Right cardiac atrium (tissue), 5 donors: ENCODE measurements around the gene SNRNP25. TPM values are rescaled to one million over a fixed set of nuclear protein-coding genes. Genes with fewer than 3 reads are reported as not detected.
A peak's percentile ranks its signal among the peaks of the same experiment; 100 is the strongest.

Experiments used
- ATAC-seq, 2 donors: fragments of 200-7000 bp; cut with Tn5 transposase; one replicate each; pipeline versions ENCODE4 v1.8.0 to v1.9.1; 2020; ENCODE audit warnings: moderate library complexity in 2 of 2, mild to moderate bottlenecking in 1 of 2
- DNase-seq, 3 donors: peaks; one replicate each; pipeline ENCODE4 v3.0.0-alpha.2; 2020
- H3K27ac ChIP-seq: one replicate; pipeline ENCODE4 v1.5.1; 2013; ENCODE audit warnings: mild to moderate bottlenecking, low read length, control low read depth, moderate library complexity
- H3K27me3 ChIP-seq: one replicate; pipeline ENCODE4 v1.6.1; 2013; ENCODE audit not compliant: control insufficient read depth, insufficient read depth
- H3K4me1 ChIP-seq: one replicate; pipeline ENCODE4 v1.6.1; 2013; ENCODE audit warnings: low read length; ENCODE audit not compliant: control insufficient read depth, insufficient read depth
- H3K4me3 ChIP-seq: one replicate; pipeline ENCODE4 v1.5.1; 2013; ENCODE audit warnings: low read length, control low read depth
- H3K9me3 ChIP-seq: one replicate; pipeline ENCODE4 v1.6.1; 2013; ENCODE audit warnings: low read length; ENCODE audit not compliant: control insufficient read depth
- WGBS: extraction: QIAGEN DNeasy Blood & Tissue Kit; methylation state at CpG from one replicate; pipeline ENCODE4 v1.1.7; 2013; 5-methylcytosine and 5-hydroxymethylcytosine counted together
- intact Hi-C, 4 donors: fragments of 100-400 bp; cut with DNase I; formaldehyde crosslinking; loops; one replicate each; pipeline versions ENCODE4 v1.11.0 to v1.14.0; 2022 to 2023
- polyA plus RNA-seq: library from polyadenylated mRNA; stranded (reverse); fragments of 200-250 nt; gene quantifications from one replicate; pipeline ENCODE4 v1.2.3, GENCODE V29; 2013
- total RNA-seq, 4 donors: library from RNA; stranded (reverse); fragmentation: NEBNext Ultra II Directional; extraction: Animal tissue kit (Norgen Biotek cat#: 25700); gene quantifications; one replicate each; pipeline ENCODE4 v1.2.1, GENCODE V29; 2021
- donor health status: healthy with polysubstance abuse.
- donor health status: DM: no; HTN: yes; CAD: no.
- donor health status: DM: no; HTN: no; CAD: no.
- donor health status: DM: no; HTN: yes; CAD: no; lungs with severe emphysema.
- donor health status: DM: yes; HTN: yes; CAD: no.

Gene SNRNP25
- total and polyA plus RNA-seq, 5 donors, result 54.8 to 108 (median 64.2) TPM

GRCh38 chr16:58491-59439 lies 5.1 kb downstream of the SNRNP25 start:
- H3K27me3 ChIP-seq, result no peaks in the 10 kb centered on the region
- no peaks in the 10 kb centered on the region for H3K4me1 ChIP-seq
- no peak overlapping the region for H3K27ac ChIP-seq
- DNase-seq, result no peak
- H3K4me3 ChIP-seq, result no peak overlapping the region
- H3K9me3 ChIP-seq, result no peaks in the 10 kb centered on the region
- WGBS, result 87% methylated on average over 29 of the region's 29 CpGs
- intact Hi-C loops, result no loop called here
- ATAC-seq, result no peak

DNA sequence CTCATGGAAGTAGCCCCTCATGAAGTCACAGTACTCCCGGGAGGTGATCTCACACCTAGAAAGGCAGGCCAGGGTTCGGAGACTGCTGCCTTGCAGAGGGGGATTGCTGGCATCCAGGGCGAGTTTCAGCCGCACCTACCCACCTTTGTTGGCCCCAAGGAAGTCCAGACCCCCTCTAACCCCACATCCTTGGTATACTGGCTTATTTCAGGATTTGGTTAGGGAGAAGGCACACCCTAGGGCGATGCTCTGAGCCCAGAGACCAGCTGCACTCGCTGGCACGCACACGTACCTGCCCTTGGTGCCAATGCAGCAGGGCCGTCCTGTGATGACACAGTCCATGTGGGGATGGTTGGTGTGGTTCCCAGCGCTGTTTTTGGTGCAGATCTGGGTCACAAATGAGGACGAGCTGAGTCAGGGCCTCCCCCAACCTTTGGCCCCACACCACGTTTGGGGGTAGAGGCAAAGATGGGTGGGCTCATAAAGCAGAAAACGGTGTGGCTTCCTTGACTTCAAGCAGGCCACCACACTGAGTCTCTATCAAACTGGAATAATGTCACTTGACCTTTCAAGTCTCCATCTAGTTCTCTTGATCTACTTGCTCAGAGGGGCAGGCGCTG lies 5.9 kb downstream of the SNRNP25 start:
- Histone ChIP-seq H3K4me3 (no peak overlapping the region), H3K9me3 (no peaks in the 10 kb centered on the region), H3K27me3 (no peaks in the 10 kb centered on the region), H3K4me1 (no peaks in the 10 kb centered on the region), H3K27ac (no peak overlapping the region)
- DNase-seq (no peak), ATAC-seq (no peak)
- intact Hi-C loops, result no loop called here
- 88% methylated on average over 14 of the region's 14 CpGs for WGBS

DNA sequence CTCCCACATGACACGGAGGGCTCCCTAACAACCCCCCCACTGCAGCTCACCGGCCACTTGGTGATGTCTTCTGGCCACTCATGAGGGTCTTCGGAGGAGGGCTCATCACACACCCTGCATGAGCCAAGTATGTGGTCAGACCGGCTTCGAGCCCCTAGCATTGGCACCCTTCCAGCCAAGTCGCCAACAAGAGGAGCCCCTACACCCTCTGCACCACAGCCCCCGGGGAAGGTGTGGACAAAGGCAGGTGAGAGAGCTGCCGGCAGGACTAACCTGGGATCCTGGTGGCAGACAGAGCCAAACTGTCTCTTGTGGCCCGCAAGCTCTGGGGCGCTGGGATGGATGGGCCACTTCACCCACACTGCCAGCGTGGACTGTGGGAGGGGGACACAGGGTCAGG lies 6.5 kb downstream of the SNRNP25 start:
- Histone ChIP-seq H3K4me3 (no peak overlapping the region), H3K4me1 (no peaks in the 10 kb centered on the region), H3K27ac (no peak overlapping the region), H3K9me3 (no peaks in the 10 kb centered on the region), H3K27me3 (no peaks in the 10 kb centered on the region)
- ATAC-seq (no peak), DNase-seq (no peak)
- 82% methylated on average over 11 of the region's 11 CpGs for WGBS
- intact Hi-C loops, result no loop called here

DNA sequence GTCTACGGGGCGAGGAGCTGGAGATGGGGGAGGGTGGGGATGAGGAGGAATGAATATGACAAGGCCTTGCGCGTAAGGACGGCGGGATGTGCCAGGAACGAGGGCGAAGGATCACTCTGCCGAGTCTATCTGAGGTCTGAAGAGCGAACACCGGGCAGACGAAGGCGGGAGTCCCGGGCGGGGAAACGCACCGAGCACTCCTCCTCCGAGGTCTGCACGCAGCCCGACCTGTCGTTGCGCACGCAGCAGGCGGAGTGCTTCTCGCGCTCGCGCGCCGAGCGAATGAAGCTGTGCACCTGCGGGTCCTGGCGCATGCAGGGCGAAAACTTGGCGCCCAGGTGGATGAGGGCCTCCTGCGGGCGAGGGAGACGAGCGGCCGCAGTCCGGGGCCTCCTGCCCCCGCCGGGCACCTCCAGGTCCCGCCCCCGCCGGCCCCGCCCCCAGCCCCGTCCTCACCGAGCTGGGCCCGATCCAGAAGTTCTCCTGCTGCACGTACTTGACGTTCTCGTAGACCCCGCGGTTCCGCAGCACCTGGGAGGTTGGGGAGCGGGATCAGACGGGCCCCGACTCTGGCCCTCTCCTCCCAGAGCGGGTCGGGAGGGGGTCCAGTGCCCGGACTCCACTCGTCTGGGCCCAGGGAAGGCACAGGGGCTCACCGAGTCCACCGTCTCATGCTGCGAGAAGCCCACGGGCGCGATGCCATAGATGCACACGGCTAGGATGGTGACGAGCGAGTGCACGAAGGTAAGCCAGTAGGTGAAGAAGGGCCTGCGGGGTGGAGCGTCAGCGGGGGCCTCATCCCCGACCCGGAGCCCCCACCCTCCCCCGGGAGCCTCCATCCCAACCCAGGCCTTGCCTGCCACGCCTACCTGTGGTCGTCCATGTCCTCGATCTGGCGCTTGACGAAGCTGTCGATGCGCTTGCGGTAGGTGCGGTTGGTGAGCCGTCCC lies 7.6 kb downstream of the SNRNP25 start:
- no peaks in the 10 kb centered on the region for H3K4me1 ChIP-seq
- WGBS, result 84% methylated on average over 89 of the region's 89 CpGs
- no peak overlapping the region for H3K4me3 ChIP-seq
- H3K27ac ChIP-seq, result no peak overlapping the region
- DNase-seq (peak in 2 of 3 donors; percentile 58 to 65), ATAC-seq (no peak)
- intact Hi-C loops, result no loop called here
- no peaks in the 10 kb centered on the region for H3K9me3 ChIP-seq
- no peaks in the 10 kb centered on the region for H3K27me3 ChIP-seq

DNA sequence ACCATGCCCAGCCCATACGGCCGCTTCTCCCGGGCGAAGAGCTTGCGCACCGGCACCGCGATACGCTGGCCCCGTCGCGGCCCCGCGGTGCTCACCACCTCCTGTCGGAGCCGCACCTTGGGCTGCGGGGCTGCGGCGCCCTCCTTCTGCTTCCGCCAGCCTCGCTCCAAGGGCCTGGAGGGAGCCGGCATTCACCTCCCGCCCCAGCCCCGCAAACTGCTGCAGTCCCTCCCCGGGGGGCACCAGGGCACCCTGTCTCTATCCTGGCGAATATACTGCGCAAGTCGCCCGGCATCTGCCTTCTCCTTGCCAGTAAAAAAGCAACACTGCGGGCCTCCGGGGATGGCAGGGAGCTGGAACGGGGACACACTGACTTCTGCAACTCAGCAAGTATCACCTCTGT lies 8.3 kb downstream of the SNRNP25 start:
- Histone ChIP-seq H3K27ac (no peak overlapping the region), H3K4me1 (no peaks in the 10 kb centered on the region), H3K9me3 (no peaks in the 10 kb centered on the region), H3K27me3 (no peaks in the 10 kb centered on the region), H3K4me3 (no peak overlapping the region)
- 92% methylated on average over 32 of the region's 32 CpGs for WGBS
- peak in 1 of 3 donors; percentile 37 for DNase-seq
- no peak for ATAC-seq
- intact Hi-C loops, result no loop called here

DNA sequence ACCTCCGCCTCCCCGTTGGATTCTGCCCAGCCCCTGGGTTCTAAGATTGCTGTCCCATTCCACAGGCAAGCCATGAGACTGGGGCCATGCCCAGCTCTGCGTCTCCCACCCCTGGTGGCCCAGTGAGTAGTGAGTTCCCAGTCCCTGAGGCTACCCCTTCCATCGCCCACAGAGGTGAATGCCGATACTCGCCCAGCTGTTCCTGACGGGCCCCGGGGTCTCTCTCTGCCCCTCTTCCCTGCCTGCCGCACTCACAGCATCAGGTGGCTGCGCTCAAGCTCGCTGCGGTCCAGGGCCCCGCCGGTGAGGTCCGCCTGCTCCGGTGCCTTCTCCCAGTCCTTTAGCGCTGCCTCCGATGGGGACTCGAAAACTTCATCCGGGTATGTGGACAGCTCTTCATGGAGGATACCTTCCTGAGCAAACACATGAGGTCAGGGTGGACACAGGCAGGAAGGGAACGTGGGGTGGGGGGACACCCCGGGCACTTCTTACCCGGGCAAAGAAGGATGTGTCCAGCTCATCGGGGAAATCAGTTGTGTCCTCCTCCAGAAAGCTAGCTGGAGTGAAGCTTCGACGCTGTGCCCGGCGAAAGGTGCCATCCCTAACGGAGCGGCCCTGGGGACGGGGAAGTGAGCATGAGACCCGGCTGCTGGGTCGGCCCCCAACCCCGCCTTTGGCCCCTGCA lies 8.8 kb downstream of the SNRNP25 start:
- ATAC-seq (no peak), DNase-seq (peak in 1 of 3 donors; percentile 45)
- 94% methylated on average over 34 of the region's 34 CpGs for WGBS
- no peak overlapping the region for H3K27ac ChIP-seq
- no peaks in the 10 kb centered on the region for H3K9me3 ChIP-seq
- intact Hi-C loops, result no loop called here
- no peaks in the 10 kb centered on the region for H3K27me3 ChIP-seq
- no peaks in the 10 kb centered on the region for H3K4me1 ChIP-seq
- H3K4me3 ChIP-seq, result no peak overlapping the region

DNA sequence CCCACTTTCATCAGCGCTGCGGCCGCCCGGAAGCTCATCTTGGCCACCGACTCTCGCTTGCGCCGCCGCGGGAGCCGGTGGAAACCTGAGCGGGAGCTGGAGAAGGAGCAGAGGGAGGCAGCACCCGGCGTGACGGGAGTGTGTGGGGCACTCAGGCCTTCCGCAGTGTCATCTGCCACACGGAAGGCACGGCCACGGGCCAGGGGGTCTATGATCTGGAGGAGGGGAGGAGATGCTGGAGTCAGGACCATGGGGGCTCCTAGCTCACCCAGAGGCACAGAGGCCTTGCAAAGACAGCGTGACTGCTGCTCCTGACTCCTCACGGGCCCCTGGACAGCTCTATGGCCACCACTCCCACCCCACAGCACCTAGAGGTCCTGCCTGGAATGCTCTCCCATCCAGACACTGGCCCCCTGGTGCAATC lies 9.4 kb downstream of the SNRNP25 start:
- WGBS, result 95% methylated on average over 21 of the region's 21 CpGs
- intact Hi-C loops, result no loop called here
- ATAC-seq, result no peak

DNA sequence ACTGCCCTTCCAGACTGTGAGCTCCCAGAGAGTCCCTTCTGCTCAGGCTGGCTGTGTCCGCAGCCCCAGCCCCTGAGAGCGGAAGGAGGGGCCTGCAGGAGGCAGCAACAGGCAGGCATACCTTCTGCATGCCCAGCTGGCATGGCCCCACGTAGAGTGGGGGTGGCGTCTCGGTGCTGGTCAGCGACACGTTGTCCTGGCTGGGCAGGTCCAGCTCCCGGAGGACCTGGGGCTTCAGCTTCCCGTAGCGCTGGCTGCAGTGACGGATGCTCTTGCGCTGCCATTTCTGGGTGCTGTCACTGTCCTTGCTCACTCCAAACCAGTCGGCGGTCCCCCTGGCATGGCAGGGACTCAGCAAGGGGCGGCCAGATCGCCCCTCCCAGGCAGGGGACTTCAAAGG lies 9.8 kb downstream of the SNRNP25 start:
- no peaks in the 10 kb centered on the region for H3K9me3 ChIP-seq
- no peak overlapping the region for H3K4me3 ChIP-seq
- H3K4me1 ChIP-seq, result no peaks in the 10 kb centered on the region
- ATAC-seq (no peak), DNase-seq (peak in 2 of 3 donors; percentile 31 to 36)
- no peak overlapping the region for H3K27ac ChIP-seq
- WGBS, result 95% methylated on average over 16 of the region's 16 CpGs
- intact Hi-C loops, result no loop called here
- no peaks in the 10 kb centered on the region for H3K27me3 ChIP-seq

More for the DNA sequence above, 9.4 kb downstream of the SNRNP25 start:
- H3K4me3 ChIP-seq, result no peak overlapping the region
- DNase-seq, result peak in 2 of 3 donors; percentile 36 to 54
- H3K9me3 ChIP-seq, result no peaks in the 10 kb centered on the region
- no peaks in the 10 kb centered on the region for H3K27me3 ChIP-seq
- H3K27ac ChIP-seq, result no peak overlapping the region
- no peaks in the 10 kb centered on the region for H3K4me1 ChIP-seq

DNA sequence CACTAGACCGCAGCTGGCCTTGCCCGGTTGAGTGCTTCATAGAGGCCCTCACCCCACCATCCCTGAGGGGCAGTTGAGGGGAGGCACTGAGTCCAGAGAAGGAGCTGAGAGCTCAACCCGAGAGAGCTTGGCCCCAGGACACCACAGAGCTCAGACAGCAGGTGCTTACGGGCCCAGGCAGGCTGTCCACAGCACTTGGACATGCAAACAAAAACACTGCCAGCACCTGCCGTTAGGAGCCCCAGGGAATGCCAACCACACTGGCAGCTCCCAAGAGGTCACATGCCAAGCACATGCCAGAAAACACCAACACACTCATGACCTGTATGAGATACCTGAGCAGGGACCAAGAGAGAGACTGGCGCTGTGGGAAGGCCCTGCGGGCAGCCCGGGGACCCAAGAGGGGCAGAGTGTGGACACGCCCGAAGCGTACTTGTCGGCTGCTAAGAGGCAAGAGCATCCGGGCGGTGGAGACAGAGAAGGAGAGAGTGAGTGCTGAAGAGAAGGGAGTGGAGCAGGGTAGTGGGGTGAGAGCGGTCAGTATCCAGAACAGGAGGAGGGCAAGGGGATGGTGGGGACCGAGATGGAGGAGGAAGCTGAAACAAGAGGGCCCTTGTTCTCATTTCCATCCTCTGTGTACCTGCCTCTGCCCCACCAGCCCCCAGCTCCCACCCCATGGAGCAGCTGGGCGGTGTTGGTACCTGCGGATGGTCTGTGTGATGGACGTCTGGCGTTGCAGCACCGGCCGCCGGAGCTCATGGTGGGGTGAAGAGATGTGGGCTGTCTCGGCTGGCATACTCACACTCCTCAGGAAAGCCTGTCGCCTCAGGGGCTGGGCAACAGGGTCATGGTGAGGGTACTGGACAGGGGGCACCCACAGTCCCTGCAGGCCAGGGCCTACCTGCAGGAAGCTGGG lies 10.6 kb downstream of the SNRNP25 start:
- no peaks in the 10 kb centered on the region for H3K9me3 ChIP-seq
- WGBS, result 90% methylated on average over 25 of the region's 25 CpGs
- peaks cover 3% of the 10 kb centered on the region for H3K4me1 ChIP-seq
- intact Hi-C loops, result loop anchor here in 1 of 4 donors (2.0 kb wide), 1 partner anchor 33 kb away; no protein-coding TSS in a partner anchor
- no peak overlapping the region for H3K4me3 ChIP-seq
- DNase-seq, result peak in 2 of 3 donors; percentile 31 to 43
- no peak overlapping the region for H3K27ac ChIP-seq
- no peaks in the 10 kb centered on the region for H3K27me3 ChIP-seq
- no peak for ATAC-seq
